SK-N-MC (cell line): ENCODE data around the gene GALR1.

ENCODE experiments used
- DNase-seq: peaks from one replicate; pipeline ENCODE4 v3.0.0-alpha.2; 2011; ENCODE audit warnings: low read depth, low spot score
- H3K27ac ChIP-seq: fragments of 200-600 bp; sonication (generic); 2 replicates; pipeline ENCODE4 v1.5.1; 2016; ENCODE audit warnings: mixed run types
- H3K36me3 ChIP-seq: fragments of 200-600 bp; sonication (generic); 2 replicates; pipeline ENCODE4 v1.6.1; 2017; ENCODE audit warnings: antibody characterized with exemption, low read length, mixed read lengths; ENCODE audit not compliant: insufficient read depth
- H3K4me3 ChIP-seq: fragments of 200-600 bp; sonication (generic); 2 replicates; pipeline ENCODE4 v1.5.1; 2016
- H3K9ac ChIP-seq: fragments of 200-600 bp; sonication (generic); 2 replicates; pipeline ENCODE4 v1.8.0; 2017; ENCODE audit warnings: mixed run types, mixed read lengths; ENCODE audit not compliant: insufficient read length
- H3K9me3 ChIP-seq: fragments of 200-600 bp; sonication (generic); 2 replicates; pipeline ENCODE4 v1.6.1; 2017; ENCODE audit warnings: low read depth, mild to moderate bottlenecking, antibody characterized with exemption, low read length, moderate library complexity, mixed read lengths
- EZH2 ChIP-seq: fragments of 200-600 bp; sonication (generic); IDR thresholded peaks from one replicate; pipeline ENCODE4 v1.6.1; 2017; ENCODE audit warnings: antibody characterized with exemption
- FOXP2 ChIP-seq: optimal IDR thresholded peaks from 2 replicates; pipeline ENCODE3; 2011; ENCODE audit warnings: mild to moderate bottlenecking, moderate library complexity; ENCODE audit not compliant: insufficient read depth; ENCODE audit errors: extremely low read length, control extremely low read depth
- POLR2AphosphoS5 ChIP-seq: IDR thresholded peaks from 2 replicates; pipeline ENCODE4 v1.6.1; 2012; ENCODE audit warnings: mild to moderate bottlenecking, low read depth, low read length, borderline replicate concordance

The GALR1 gene

DNA sequence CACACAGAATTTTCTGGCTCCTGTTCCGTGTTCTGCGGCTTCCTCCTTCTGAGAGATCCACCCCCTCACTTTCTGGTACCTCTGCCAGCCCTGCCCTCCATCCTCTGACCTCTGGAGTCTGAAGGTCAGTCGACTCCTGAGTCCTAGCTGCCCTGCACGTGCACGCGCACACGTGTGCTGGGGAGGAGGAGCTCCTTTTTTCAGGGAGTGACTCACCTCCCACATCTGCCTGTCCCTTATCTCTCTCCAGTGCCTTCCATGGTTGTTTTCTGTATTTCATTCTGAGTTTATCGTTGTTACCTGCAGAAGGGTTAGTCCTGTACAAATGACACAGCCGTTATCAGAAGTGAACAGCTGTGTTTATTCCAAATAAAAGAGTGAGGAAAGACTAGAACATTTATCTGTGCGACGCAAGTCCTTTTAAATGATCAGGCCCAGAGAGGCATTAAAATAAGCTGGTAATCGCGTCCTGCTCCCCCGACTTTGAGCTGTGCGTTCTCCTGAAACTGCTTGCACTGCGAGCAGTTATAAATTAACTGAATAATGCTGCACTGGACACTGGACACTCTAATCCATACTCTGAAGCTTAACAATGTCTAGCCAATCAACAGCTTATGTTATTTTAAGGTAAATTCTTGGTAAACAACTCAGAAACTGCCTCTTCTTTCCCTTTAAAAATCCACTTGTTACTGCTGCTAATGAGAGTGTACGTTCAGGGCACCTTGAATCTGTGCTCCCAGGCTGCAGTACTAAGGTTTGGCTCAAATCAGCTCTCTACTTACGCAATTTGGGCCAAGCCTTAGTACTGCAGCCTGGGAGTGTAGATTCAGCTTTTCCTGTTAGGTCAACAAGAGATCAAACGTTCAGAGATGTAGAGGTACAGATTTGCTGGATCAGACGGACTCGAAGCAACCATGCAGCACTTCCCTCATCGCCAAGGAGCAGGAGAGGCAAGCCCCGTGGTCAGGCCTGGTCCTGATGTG, 72.5 kb downstream of the GALR1 start:
- H3K4me3 ChIP-seq = no peak overlapping the region
- DNase-seq = no peak
- H3K9me3 ChIP-seq = no peaks in the 10 kb centered on the region
- no peak overlapping the region for H3K27ac ChIP-seq
- H3K36me3 ChIP-seq = no peaks in the 10 kb centered on the region
- H3K9ac ChIP-seq = no peak overlapping the region
- TF ChIP-seq EZH2 (no peak), POLR2AphosphoS5 (no peak), FOXP2 (no peak)

DNA sequence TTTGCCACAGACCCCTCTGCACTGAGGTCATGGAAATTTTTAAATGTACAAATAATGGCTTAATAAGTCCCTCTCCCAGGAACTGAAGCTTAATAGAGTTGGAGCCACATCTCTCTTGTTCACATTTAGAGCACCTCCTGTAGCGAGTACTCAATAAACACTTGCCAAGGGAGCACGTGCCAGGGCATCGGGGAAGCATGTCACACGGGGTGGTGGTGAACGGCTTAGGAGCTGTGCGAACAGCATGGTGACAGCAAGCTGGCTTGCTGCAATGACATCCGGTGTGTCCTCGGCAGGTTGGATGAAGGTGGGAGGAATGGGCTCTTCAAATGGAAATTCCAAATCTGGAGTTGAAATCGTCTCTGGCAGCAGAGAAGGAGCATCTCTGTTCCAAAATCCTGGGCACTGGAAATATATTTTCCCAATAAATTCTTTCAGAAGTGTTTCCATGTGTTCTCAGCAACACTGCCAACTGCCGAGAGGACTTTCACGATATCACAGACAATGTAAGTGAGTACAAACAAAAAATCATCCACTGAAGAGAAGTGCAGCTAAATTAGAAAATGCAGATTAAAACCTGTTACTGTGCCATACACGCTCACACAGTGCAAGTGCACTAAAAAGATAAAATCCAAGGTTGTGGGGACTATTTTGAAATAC, 74.1 kb downstream of the GALR1 start:
- Histone ChIP-seq H3K9ac (no peak overlapping the region), H3K4me3 (no peak overlapping the region), H3K9me3 (no peaks in the 10 kb centered on the region), H3K27ac (no peak overlapping the region), H3K36me3 (no peaks in the 10 kb centered on the region)
- TF ChIP-seq POLR2AphosphoS5 (no peak), EZH2 (no peak), FOXP2 (no peak)
- no peak for DNase-seq
